Stomach smooth muscle (tissue), 2 donors: ENCODE results near the gene FAM163B.

Source experiments
- H3K27ac ChIP-seq: one replicate; pipeline ENCODE4 v1.7.0; 2013; ENCODE audit warnings: mild to moderate bottlenecking, low read length, inconsistent platforms
- H3K27me3 ChIP-seq, 2 donors: one replicate each; pipeline ENCODE4 v1.7.0; 2013; ENCODE audit warnings: low read length in 2 of 2; ENCODE audit not compliant: insufficient read depth in 2 of 2, control insufficient read depth in 1 of 2
- H3K36me3 ChIP-seq, 2 donors: one replicate each; pipeline ENCODE4 v1.7.0; 2013; ENCODE audit warnings: low read length in 2 of 2; ENCODE audit not compliant: control insufficient read depth in 2 of 2, insufficient read depth in 2 of 2
- H3K4me1 ChIP-seq: one replicate; pipeline ENCODE4 v1.7.0; 2013; ENCODE audit warnings: low read length; ENCODE audit not compliant: control insufficient read depth, insufficient read depth
- H3K4me3 ChIP-seq, 2 donors: one replicate each; pipeline ENCODE4 v1.7.0; 2013; ENCODE audit warnings: low read length in 2 of 2
- H3K9ac ChIP-seq, 2 donors: one replicate each; pipeline ENCODE4 v1.7.0; 2013; ENCODE audit warnings: low read length in 2 of 2, mild to moderate bottlenecking in 1 of 2
- H3K9me3 ChIP-seq, 2 donors: one replicate each; pipeline ENCODE4 v1.7.0; 2013; ENCODE audit warnings: low read length in 2 of 2; ENCODE audit not compliant: control insufficient read depth in 2 of 2
- donor health status: healthy.
- donor health status: Pancreatic carcinoma.

The FAM163B gene

GRCh38 chr9:133533857-133534256 is 75.3 kb downstream of the FAM163B start:
- Histone ChIP-seq H3K4me1 (peaks cover 30% of the 10 kb centered on the region), H3K27me3 (no peaks in the 10 kb centered on the region), H3K36me3 (no peaks in the 10 kb centered on the region), H3K9ac (peak overlapping the region in 1 of 2 donors; percentile 48), H3K27ac (peak overlapping the region; percentile 24), H3K4me3 (peak overlapping the region; percentile 43 to 73), H3K9me3 (no peaks in the 10 kb centered on the region)

GRCh38 chr9:133532937-133533668 is 76.1 kb downstream of the FAM163B start:
- Histone ChIP-seq H3K27ac (no peak overlapping the region), H3K9ac (no peak overlapping the region), H3K36me3 (no peaks in the 10 kb centered on the region), H3K4me1 (peaks cover 34% of the 10 kb centered on the region), H3K27me3 (no peaks in the 10 kb centered on the region), H3K4me3 (no peak overlapping the region), H3K9me3 (no peaks in the 10 kb centered on the region)

GRCh38 chr9:133531293-133531692 is 77.9 kb downstream of the FAM163B start:
- H3K4me3 ChIP-seq, result no peak overlapping the region
- H3K4me1 ChIP-seq, result peaks cover 52% of the 10 kb centered on the region
- H3K36me3 ChIP-seq, result no peaks in the 10 kb centered on the region
- H3K9ac ChIP-seq, result no peak overlapping the region
- H3K9me3 ChIP-seq, result no peaks in the 10 kb centered on the region
- H3K27ac ChIP-seq, result no peak overlapping the region
- no peaks in the 10 kb centered on the region for H3K27me3 ChIP-seq

DNA sequence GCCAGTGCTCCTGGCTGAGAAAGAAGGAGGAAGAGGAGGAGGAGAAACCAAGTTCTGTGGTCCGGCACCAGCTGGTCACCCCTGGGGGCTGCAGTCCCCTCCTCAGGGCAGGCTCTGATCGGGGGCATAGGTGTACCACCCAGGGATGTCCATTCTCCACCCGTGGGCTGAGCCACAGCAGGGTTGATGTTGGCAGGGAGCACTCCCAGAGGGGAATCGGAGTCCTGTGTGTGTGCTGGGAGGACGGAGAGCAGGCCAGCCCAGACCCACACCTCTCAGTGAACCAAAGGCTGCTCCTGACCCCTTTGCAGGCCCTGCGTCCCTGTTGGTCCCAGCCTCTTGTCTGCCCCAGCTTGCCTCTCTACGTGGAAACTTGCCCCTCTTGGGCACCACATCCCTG is 79.3 kb downstream of the FAM163B start:
- Histone ChIP-seq H3K27me3 (peaks cover 0 to 2% of the 10 kb centered on the region in 2 donors), H3K27ac (no peak overlapping the region), H3K9me3 (no peaks in the 10 kb centered on the region), H3K4me3 (no peak overlapping the region), H3K4me1 (peaks cover 46% of the 10 kb centered on the region), H3K9ac (no peak overlapping the region), H3K36me3 (no peaks in the 10 kb centered on the region)

- Histone ChIP-seq H3K36me3 (no peaks in the 10 kb centered on the region), H3K9me3 (no peaks in the 10 kb centered on the region), H3K27ac (no peak overlapping the region), H3K4me3 (no peak overlapping the region), H3K27me3 (peaks cover 0 to 2% of the 10 kb centered on the region in 2 donors), H3K4me1 (peaks cover 43% of the 10 kb centered on the region), H3K9ac (no peak overlapping the region)
Measured at GRCh38 chr9:133529457-133529856, 79.7 kb downstream of the FAM163B start.

- no peak overlapping the region for H3K9ac ChIP-seq
- no peaks in the 10 kb centered on the region for H3K36me3 ChIP-seq
- H3K9me3 ChIP-seq, result no peaks in the 10 kb centered on the region
- no peak overlapping the region for H3K27ac ChIP-seq
- peaks cover 37% of the 10 kb centered on the region for H3K4me1 ChIP-seq
- H3K4me3 ChIP-seq, result no peak overlapping the region
- peaks cover 0 to 2% of the 10 kb centered on the region in 2 donors for H3K27me3 ChIP-seq
Measured at GRCh38 chr9:133528876-133529241, 80.3 kb downstream of the FAM163B start.

GRCh38 chr9:133528001-133528875 is 81.0 kb downstream of the FAM163B start:
- Histone ChIP-seq H3K36me3 (no peaks in the 10 kb centered on the region), H3K4me1 (peaks cover 34% of the 10 kb centered on the region), H3K27ac (no peak overlapping the region), H3K4me3 (peak overlapping the region in 1 of 2 donors; percentile 63), H3K27me3 (peaks cover 0 to 2% of the 10 kb centered on the region in 2 donors), H3K9ac (no peak overlapping the region), H3K9me3 (no peaks in the 10 kb centered on the region)

- no peak overlapping the region for H3K27ac ChIP-seq
- no peaks in the 10 kb centered on the region for H3K36me3 ChIP-seq
- H3K9ac ChIP-seq, result peak overlapping the region in 1 of 2 donors; percentile 29
- H3K27me3 ChIP-seq, result peaks cover 0 to 2% of the 10 kb centered on the region in 2 donors
- H3K9me3 ChIP-seq, result no peaks in the 10 kb centered on the region
- peaks cover 34% of the 10 kb centered on the region for H3K4me1 ChIP-seq
- peak overlapping the region; percentile 7 to 63 for H3K4me3 ChIP-seq
Measured at GRCh38 chr9:133527444-133527920, 81.7 kb downstream of the FAM163B start.
